GM18873 (cell line): ENCODE results near the gene GMPS.
"Not testable (repeated sequence)": the region's sequence is repeated elsewhere in the genome, so short reads cannot be mapped to it uniquely, and the experiment has no call there.

ENCODE experiments used
- ATAC-seq: cut with Tn5 transposase; IDR thresholded peaks from one replicate; pipeline ENCODE4 v1.9.1; 2021; ENCODE audit warnings: mild to moderate bottlenecking, moderate library complexity, moderate number of reproducible peaks; ENCODE audit not compliant: unreplicated experiment, low FRiP score

Gene GMPS

GRCh38 chr3:155934230-155934629 is 63.8 kb downstream of the GMPS start:
- no peak for ATAC-seq

- ATAC-seq = no peak
Measured at GRCh38 chr3:155938409-155938808, 68.0 kb downstream of the GMPS start.

- ATAC-seq = no peak
Measured at GRCh38 chr3:155941354-155941753, 70.9 kb downstream of the GMPS start.

- no peak for ATAC-seq
Measured at GRCh38 chr3:155944081-155944480, 73.6 kb downstream of the GMPS start.

GRCh38 chr3:155946178-155946577 is 75.7 kb downstream of the GMPS start:
- ATAC-seq = no peak

- no peak for ATAC-seq
Measured at GRCh38 chr3:155948476-155948875, 78.0 kb downstream of the GMPS start.

- ATAC-seq = no peak
Measured at GRCh38 chr3:155949453-155950217, 79.2 kb downstream of the GMPS start.

- ATAC-seq = no peak
Measured at GRCh38 chr3:155956508-155957411, 86.3 kb downstream of the GMPS start.

- no peak for ATAC-seq
Measured at GRCh38 chr3:155957412-155957880, 87.0 kb downstream of the GMPS start.

- ATAC-seq = no peak
Measured at GRCh38 chr3:155958676-155959075, 88.2 kb downstream of the GMPS start.

- ATAC-seq = no peak
Measured at GRCh38 chr3:155960060-155960459, 89.6 kb downstream of the GMPS start.

- ATAC-seq = not testable (repeated sequence)
Measured at GRCh38 chr3:155961044-155961443, 90.6 kb downstream of the GMPS start.

GRCh38 chr3:155963570-155963969 is 93.1 kb downstream of the GMPS start:
- ATAC-seq = no peak

GRCh38 chr3:155970398-155970797 is 99.9 kb downstream of the GMPS start:
- no peak for ATAC-seq

GRCh38 chr3:155972885-155973584 is 102.6 kb downstream of the GMPS start:
- no peak for ATAC-seq

GRCh38 chr3:155978324-155978723 is 107.9 kb downstream of the GMPS start:
- no peak for ATAC-seq

- no peak for ATAC-seq
Measured at GRCh38 chr3:155979746-155980145, 109.3 kb downstream of the GMPS start.

GRCh38 chr3:155981669-155982068 is 111.2 kb downstream of the GMPS start:
- ATAC-seq = no peak

GRCh38 chr3:155983834-155984474 is 113.5 kb downstream of the GMPS start:
- no peak for ATAC-seq

GRCh38 chr3:155984791-155985417 is 114.5 kb downstream of the GMPS start:
- ATAC-seq = no peak
